ENCODE data around the gene CALD1.

DNA sequence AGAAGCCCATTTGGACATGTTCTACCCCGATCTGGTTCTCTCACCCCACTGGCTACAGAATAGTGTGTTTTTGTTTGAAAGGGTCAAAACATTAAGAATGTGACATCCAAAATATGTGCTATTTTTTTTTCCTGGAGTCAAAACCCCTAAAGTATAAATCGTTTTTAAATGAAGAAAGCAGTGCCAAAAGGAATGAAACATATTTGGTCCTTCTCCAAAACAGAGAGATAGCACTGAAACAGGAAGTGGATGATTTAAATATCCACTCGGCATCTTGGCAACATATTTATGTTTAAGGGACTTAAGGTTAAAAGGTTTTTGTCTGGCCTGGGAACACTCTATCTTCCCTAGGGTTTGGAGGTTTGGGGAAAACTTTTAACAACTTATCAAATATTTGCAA, 32.3 kb downstream of the CALD1 start:
- TF ChIP-seq, protein P1, sequence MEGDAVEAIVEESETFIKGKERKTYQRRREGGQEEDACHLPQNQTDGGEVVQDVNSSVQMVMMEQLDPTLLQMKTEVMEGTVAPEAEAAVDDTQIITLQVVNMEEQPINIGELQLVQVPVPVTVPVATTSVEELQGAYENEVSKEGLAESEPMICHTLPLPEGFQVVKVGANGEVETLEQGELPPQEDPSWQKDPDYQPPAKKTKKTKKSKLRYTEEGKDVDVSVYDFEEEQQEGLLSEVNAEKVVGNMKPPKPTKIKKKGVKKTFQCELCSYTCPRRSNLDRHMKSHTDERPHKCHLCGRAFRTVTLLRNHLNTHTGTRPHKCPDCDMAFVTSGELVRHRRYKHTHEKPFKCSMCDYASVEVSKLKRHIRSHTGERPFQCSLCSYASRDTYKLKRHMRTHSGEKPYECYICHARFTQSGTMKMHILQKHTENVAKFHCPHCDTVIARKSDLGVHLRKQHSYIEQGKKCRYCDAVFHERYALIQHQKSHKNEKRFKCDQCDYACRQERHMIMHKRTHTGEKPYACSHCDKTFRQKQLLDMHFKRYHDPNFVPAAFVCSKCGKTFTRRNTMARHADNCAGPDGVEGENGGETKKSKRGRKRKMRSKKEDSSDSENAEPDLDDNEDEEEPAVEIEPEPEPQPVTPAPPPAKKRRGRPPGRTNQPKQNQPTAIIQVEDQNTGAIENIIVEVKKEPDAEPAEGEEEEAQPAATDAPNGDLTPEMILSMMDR (conservative IDR thresholded peaks at IDR 0.05; ENCODE audit: low read depth in 2 of 2): no peak
- TF ChIP-seq NANOG (IDR thresholded peaks at IDR 0.05; ENCODE audit: borderline replicate concordance) (no peak), EZH2 (IDR thresholded peaks at IDR 0.05; ENCODE audit: low read depth, unreplicated experiment) (no peak), EZH2phosphoT487 (IDR thresholded peaks at IDR 0.05; ENCODE audit: unreplicated experiment) (no peak), POLR2AphosphoS5 (IDR thresholded peaks at IDR 0.05; ENCODE audit: low read depth) (no peak), CREB1 (CRISPR knock-in tag; IDR thresholded peaks at IDR 0.05; ENCODE audit: low read depth) (no peak)
- TF ChIP-seq, protein P2, sequence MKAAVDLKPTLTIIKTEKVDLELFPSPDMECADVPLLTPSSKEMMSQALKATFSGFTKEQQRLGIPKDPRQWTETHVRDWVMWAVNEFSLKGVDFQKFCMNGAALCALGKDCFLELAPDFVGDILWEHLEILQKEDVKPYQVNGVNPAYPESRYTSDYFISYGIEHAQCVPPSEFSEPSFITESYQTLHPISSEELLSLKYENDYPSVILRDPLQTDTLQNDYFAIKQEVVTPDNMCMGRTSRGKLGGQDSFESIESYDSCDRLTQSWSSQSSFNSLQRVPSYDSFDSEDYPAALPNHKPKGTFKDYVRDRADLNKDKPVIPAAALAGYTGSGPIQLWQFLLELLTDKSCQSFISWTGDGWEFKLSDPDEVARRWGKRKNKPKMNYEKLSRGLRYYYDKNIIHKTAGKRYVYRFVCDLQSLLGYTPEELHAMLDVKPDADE (IDR thresholded peaks at IDR 0.05): no peak
- TF ChIP-seq, protein P3, sequence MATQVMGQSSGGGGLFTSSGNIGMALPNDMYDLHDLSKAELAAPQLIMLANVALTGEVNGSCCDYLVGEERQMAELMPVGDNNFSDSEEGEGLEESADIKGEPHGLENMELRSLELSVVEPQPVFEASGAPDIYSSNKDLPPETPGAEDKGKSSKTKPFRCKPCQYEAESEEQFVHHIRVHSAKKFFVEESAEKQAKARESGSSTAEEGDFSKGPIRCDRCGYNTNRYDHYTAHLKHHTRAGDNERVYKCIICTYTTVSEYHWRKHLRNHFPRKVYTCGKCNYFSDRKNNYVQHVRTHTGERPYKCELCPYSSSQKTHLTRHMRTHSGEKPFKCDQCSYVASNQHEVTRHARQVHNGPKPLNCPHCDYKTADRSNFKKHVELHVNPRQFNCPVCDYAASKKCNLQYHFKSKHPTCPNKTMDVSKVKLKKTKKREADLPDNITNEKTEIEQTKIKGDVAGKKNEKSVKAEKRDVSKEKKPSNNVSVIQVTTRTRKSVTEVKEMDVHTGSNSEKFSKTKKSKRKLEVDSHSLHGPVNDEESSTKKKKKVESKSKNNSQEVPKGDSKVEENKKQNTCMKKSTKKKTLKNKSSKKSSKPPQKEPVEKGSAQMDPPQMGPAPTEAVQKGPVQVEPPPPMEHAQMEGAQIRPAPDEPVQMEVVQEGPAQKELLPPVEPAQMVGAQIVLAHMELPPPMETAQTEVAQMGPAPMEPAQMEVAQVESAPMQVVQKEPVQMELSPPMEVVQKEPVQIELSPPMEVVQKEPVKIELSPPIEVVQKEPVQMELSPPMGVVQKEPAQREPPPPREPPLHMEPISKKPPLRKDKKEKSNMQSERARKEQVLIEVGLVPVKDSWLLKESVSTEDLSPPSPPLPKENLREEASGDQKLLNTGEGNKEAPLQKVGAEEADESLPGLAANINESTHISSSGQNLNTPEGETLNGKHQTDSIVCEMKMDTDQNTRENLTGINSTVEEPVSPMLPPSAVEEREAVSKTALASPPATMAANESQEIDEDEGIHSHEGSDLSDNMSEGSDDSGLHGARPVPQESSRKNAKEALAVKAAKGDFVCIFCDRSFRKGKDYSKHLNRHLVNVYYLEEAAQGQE (IDR thresholded peaks at IDR 0.05; ENCODE audit: unreplicated experiment): no peak

Measured in GM23338 (cell line).